NCI-H2227 (cell line): Measurements from ENCODE around the gene PRKCE.
"Not testable (repeated sequence)": the region's sequence is repeated elsewhere in the genome, so short reads cannot be mapped to it uniquely, and the experiment has no call there.

Experiments used
- DNase-seq: peaks from one replicate; lab custom pipeline; 2025; ENCODE audit not compliant: unreplicated experiment; lab: John Stamatoyannopoulos, UW

Gene PRKCE

DNA sequence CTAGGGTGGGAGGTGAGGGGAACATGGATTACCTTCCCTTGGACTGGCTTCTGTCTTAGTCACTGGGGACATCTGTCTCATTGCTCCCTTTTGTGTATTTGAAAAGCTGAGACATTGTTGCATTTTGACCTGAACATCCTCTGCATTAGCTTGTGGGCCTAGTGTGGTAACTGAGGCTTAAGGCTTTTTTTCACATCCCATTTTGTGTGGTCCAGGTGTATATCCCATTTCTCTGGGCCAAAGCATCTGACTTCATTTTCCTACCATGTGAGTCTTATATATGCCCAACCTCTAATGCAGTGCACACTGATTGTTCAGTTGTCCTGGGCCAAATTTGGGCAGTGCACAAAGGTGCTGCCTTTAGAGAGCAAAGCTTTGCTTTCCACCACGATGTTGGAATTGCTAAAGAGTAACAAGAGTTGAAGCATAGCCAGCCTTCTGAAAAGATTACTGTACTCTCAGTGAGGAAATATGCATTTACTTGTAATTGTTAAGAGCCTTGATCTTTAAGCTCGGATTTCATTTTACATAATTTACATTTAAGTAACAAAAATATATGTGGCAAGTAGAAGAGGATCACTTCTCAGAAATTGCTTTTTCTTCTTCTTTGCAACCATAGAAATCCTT is 13.3 kb downstream of the PRKCE start:
- no peak for DNase-seq

DNA sequence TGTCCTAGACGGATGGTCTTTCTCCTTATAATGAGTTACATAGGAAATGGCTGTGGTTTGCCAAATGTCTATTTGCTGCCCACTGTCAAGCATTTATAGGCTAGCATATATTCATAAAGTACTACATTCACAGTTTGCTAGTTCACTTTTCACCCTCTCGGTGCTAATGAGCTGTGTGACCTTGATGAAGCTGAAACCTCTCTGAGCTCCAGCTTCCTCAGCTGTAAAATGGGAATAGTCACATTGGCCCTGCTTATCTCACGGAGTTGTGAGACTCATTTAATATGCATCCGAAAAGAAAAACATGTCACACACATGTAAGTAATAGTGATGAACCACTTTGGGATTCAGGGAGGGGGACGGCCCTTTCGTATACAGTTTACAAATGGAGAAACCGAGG is 17.0 kb downstream of the PRKCE start:
- no peak for DNase-seq

DNA sequence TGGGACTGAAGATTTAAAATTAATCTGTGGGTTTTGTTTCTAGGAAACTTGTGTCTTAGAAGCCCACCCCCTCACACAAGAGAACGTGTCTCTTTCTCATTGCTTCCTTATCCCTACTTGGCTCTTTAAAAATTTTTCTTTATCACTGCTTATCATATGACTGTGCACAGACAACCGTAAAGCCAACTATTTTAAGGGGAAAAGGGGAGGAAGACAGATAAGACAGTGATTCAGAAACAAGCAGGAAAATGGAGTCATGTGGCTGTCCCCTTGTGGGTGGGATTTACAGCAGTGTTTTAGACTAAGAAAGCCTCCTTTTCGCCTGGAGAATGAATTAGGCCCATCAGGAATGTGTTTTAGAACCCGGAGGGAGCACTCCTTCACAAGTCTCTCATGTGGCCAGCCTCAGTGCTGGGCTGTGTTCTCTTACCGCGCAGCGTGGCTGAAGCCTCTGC is 17.6 kb downstream of the PRKCE start:
- DNase-seq, result no peak

DNA sequence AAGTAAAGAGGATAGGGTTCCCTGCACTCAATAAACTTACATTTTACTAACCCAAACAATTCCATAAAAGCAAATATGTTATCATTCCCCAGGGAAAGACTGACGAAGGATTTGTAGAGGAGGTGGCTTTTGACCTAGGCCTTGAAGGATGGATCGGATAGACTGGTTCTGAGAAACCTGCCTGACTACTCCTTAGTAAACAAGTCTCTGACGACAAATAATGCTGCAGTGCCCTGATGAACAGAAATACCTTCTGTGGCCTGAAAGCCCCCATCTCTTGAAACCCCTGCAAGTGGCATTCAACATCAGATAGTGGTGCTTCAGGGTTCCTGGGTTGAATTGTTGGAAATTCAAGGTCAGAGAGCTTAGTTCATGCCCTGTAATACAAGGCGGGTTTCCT is 19.2 kb downstream of the PRKCE start:
- DNase-seq, result no peak

DNA sequence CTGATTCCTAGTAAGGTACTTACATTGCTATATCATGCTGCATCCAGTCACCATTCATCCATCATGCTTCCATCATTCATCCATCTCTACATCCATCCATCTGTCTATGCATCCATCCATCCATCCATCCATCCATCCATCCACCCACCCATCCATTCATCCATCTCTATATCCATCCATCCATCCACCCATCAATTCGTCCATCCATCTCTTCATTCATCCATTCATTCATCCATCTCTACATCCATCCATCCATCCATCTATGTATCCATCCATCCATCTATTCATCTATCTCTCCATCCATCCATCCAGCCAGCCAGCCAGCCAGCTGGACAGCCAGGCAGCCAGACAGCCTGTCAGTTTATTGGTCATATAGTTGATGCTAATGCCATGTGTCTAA is 20.7 kb downstream of the PRKCE start:
- no peak for DNase-seq

DNA sequence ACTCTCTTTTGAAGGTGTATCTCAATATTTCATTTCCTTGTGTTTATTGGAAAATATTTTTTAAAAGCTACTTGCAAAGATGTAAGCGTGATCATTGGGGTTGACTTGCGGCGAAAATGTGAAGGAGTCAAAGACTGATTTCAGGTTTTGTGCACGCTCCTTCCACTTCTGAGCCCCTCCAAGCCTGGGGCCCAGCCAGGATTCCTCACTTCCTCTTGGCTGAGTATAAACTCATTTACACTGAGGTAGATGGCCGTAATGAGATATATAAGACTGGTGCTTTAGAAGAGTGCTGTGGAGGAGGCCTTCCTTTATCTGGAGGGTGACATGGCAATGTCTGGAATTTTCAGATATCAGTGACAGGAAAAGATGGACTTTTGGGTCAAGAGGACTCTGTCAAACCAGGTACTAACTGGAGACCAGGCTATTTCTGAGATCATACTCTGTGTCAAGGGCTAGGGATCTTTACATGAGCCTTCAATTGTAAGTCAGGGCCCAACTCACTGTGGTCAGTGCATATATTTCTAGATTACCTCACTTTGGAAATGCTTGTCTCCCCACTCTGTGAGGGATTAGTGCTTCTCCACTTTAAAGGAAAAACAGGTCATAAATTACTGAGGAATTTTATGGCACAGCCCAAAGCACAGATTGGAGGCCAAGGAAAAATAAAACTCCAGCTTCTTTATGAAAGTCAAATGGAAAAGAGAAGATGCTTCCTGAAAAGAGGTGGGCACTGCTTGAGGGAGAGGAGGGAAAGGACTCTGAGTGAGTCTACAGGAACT is 22.8 kb downstream of the PRKCE start:
- DNase-seq, result no peak

DNA sequence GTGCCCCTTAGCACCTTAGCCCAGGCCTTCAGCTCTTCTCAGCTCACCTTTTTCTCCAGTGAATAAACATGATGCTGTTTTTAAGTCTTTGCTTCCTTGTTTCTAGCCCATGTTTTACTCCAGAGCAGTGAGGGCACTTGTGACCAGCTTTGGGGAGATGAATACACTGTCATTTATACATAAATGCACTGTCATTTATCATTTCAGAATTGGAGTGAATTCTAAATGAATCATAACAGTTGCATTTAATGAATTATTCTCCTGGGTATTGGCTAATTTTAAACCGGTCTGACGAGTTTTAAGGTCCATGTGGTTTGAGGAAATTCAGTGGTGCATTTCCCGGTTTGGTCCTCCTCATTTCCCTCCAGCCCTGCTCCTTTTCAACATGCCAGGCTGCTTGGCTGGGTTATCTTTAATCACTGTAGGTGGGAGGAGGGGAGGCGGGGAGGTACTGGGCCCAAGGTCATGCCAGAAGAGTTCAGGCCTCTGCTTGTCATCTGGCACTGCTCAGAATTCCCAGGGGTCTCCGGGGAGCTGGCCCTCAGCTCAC is 23.9 kb downstream of the PRKCE start:
- no peak for DNase-seq

DNA sequence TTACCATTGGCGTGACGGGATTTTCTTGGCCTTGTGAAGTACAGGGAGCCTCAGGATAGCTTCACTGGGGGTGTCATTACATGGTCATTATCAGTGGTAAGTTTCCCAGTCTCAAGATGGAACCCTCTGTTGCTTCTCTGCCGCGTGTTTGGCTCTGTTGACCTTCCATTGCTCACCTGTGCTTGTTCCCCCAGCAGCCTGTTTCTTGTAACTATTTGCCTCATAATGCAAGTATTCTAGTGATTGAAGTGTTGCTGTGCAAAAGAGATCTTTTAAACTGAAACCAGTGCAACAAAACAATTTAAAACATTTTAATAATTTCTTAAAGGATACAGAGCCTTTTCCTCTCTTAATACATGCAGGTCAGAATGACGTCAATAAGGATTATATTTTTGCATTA is 24.6 kb downstream of the PRKCE start:
- no peak for DNase-seq

DNA sequence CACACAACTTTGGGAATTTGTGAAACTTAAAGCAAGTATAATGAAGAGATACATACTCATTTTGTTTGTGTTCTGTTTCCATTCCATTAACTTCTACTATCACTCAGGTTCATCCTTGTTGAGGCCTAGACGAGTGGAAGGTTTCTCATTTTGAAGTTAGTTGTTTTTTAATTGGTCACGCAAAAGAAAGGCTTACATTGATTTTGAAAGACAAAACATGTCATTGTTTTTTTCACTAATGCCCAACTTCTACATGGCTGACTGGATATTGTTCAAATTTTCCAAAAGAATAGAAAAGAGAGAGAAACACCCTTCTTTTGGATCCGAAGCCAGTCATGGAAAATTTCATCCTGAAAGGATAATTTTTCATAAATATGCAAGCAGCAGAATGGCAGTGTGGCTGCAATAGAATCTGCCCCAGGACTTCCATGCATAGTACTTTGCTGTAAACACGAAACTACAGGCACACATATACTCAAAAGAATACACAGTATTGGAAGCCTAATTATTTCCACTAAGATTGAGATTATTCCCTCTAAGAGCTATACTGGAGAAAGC is 27.4 kb downstream of the PRKCE start:
- DNase-seq, result no peak

DNA sequence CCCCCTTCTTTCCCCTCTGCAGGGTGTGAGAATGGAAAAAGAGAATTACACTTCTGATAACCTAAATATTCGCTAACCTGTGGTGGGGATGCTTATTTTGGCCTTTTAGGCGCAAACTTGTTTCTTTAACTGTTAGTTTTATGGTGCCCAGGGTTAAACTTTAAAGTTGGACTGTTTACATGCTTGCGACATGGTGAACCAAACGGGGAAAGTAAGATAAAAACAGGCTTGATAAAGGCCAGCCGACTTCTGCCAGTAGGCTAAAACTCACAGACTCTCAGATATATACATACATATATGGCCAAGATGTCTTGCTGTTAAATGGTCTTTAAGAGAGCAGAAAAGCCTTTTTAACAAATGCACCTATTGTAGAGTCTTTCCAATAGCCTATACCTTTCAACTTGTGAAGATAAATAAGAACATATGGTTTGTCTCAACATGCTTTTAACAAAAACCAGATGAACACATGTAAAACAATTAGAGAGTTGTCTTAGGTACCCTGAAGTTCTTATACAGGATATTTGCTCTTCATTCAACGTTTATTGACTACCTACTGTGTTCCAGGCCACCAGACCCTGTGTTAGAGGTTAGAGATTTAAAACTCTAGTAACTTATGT is 29.0 kb downstream of the PRKCE start:
- DNase-seq, result no peak

DNA sequence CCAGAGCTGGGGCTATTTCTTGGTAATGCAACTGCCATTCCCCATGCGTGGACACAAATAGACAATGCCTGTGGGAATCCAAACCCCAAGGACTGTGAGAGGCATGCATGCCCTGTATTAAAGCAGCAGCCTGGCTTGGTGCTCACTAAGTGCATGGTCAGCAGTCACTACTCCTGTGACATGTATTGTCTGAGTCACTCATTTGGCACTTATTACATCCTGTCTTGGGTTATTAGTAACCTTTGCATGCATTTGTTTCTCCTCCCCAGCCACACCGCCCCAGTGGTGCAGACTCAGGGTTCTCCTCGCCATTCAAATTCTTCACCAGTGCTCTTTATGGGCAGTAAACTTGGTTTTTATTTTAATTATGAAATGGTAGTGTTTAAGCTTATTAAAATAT is 30.2 kb downstream of the PRKCE start:
- DNase-seq, result no peak

DNA sequence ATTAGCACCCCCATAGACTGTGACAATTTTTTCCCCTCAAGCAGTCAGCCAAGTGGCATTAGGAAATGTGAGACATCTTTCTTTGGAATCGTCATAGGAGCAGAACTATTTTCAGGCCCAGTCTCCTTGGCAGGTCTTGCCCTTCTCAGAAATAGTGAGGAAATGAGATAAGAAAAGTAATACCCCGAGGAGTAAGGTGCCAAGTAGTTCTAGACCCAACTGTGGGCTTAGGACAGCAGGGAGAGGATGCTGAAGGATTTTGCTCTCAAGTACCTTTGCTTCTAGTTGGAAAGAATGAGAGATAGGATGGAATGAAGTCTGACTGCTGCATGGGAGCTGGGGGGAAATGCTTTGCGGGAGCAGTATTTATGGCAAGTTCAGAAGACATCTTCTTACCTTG is 31.8 kb downstream of the PRKCE start:
- DNase-seq, result no peak

DNA sequence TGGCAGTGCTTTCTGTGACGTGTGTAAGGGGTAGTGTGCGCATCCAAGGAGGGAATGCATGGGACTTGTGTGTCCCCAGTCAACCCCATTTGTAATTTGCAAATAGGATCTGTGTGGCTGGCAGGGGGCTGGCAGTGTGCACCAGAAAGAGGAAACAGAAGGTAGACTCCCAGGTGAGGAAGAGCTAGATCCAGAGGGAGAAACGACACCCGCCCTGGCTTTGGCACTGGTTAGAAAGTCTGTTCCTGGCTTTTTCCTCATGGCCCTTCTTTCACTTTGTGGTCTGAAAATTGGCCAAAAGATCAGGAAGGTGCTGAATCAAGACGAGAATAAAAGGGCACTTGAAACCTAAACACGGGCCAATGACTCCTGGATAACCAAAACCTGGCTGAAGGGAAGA is 33.3 kb downstream of the PRKCE start:
- DNase-seq, result no peak

DNA sequence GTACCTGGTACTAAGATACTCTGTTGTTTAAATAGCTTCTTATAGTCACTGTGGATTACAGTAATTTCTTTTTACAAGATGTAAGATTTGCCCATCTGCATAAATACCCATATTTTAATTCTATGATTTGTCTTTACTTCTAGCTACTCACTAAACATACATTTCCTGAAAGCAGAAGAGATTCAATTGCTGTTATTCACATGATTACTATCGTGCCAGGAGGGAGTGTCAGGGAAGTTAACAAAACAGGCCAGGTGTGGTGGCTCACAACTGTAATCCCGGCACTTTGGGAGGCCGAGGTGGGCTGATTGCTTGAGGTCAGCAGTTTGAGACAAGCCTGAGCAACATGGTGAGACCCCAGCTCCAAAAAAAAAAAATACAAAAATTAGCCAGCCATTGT is 33.8 kb downstream of the PRKCE start:
- no peak for DNase-seq

DNA sequence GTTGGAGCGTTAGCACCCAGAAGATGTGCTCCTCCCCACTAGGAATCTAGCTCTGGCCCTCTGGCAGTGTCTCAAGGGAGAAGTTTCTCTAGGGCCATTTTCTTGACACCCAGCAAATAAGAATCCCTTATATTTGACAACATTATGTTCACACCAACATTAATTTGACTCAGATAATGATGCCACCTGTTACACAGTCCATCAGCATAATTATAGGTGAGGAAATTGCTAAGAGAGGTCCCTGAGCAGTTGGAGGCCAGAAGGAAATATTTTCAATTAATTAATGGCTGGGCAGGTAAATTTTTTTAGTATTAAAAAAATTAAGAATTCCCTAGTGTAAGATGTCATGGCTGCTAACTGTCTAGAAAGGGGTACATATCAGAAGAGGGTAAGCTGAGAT is 36.5 kb downstream of the PRKCE start:
- DNase-seq, result no peak

DNA sequence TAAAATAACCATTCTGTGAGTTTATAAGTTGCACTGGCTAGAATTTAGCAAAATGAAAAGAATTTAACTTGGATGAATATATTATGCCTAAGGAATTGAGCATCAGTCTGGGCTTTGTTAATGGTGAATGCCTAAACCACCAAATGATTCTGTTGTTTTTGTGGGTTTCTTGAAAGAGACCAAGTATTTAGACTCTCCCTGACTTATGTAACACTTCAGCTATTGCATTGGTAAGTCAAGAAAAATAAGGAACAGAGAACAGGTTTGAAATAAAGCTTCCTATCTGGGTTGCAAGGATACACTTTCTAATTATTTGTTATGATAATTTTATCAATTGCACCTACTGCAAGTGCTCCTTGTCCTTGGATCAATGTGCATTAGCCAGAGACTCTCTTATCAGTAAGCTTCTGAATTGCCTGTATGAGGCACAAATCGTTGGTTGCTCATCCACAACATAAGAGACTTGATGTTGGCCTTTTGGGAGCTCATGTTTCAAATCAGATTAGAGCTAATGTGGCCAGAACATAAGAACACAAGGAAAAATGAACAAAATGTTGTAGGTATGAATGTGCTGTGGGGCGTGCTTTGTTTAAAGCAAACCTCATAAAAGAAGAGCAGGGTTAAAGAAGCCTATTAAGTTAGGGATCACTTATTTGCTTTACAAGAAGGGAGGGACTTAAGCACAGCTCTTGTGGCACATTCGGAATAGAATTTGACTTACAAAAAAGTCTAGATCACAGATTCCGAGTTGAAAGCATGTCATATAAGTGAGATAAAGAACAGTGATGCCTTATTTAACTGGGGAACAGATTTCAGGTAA is 37.2 kb downstream of the PRKCE start:
- no peak for DNase-seq

DNA sequence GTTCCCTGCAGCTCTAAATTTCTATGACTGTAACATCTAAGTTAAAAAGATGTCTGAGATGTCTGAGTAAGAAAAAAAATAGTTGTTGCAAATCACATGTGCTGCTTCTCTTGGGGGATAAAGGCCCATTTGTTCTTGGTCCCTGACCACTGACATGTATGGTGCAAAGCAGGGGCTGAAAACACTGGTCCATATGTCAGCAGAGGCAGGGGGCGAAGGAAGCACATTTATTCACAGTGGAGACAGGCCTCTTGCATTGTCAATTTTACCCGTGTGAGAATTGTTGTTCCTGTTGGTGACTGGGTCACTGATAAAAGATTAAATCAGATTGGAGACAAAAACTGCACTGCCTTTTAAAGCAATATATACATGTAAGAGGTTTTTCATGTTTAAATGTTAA is 38.8 kb downstream of the PRKCE start:
- no peak for DNase-seq

DNA sequence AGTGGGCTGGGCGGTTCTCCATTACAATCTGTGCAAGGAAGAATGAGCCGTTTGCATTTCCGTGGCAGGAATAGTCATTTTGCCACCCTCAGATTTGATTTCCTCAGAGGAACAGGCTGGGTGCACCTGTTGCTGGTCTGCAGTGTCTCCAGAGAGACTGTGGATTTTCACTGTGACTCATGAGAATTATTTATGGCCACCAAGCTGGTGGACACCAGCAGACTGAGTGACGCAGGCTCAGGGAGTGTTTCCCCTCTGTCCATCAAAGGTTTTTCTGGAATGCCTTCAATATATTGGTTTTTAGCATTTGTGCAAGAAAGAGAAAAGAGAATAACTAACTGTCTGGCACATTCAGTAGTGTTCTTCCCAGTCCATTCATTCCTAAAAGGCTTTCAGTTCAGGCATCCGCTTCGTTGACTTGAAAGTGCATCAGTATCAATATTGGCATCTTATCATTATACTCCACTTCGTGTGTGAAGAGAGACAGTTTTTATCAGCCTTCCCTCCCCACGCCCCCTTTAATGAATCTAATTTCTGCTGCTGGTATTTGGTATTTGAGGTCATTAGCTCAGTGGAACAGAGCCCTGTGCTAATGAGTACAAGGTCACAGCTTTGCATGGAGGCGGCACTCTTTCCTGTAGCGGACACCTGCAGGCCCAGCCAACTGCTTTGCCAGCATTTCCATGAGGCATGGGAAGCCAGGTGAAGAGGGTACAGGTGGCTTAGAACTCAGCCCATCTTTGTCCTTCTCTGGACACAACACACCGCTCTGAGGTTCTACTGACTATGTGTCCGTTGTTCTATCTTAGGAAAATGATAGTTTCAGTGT is 39.9 kb downstream of the PRKCE start:
- no peak for DNase-seq

DNA sequence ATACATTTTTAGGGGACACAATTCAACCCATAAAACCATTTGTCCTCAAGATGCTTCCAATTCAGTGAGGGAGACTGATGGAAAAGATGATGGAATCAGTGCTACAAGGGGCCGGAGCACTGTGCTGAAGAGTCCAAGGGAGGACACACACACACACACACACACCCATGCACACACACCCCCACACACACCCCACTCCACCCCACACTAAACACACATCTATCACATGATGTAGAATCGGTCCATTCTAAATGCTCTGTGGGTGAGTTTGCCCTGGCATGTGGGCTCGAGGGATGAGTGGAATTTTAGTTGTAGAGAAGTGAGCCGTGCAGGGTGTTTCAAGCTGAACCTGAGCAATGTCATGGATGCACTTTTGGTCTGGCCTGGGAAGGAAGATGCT is 41.1 kb downstream of the PRKCE start:
- DNase-seq, result no peak

DNA sequence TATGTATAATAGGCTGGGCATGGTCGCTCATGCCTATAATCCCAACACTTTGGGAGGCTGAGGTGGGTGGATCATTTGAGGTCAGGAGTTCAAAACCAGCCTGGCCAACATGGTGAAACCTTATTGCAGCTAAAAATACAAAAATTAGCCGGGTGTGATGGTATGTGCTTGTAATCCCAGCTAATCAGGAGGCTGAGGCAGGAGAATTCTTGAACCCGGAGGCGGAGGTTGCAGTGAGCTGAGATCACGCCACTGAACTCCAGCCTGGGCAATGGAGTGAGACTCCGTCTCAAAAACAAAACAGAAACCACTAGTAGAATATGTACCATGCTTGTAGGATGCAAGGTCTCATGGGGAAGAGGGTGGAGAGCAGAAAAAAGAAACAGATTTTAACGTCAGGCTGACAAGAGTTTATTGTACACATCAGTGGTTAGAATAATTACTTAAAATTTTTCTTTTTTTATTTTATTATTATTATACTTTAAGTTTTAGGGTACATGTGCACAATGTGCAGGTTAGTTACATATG is 44.1 kb downstream of the PRKCE start:
- not testable (repeated sequence) for DNase-seq
